ENCODE results near the gene IFT172.

GRCh38 chr2:27445615-27446014 lies 43.9 kb downstream of the IFT172 start:
- TF ChIP-seq ZNF274 (IDR thresholded peaks at IDR 0.05; ENCODE audit: low read depth, low read length) (no peak), CTCF (IDR thresholded peaks at IDR 0.05 in 2 of 3, conservative IDR thresholded peaks at IDR 0.05 in 1 of 3; ENCODE audit: borderline replicate concordance in 1 of 3, insufficient read depth in 1 of 3, low read depth in 2 of 3, low read length in 2 of 3) (no peak), EZH2 (IDR thresholded peaks at IDR 0.05) (no peak), POLR2AphosphoS5 (IDR thresholded peaks at IDR 0.05; ENCODE audit: low read depth, low read length) (no peak), FOSL1 (IDR thresholded peaks at IDR 0.05; ENCODE audit: low read depth) (no peak), JUND (IDR thresholded peaks at IDR 0.05) (no peak)

Measured in HCT116 (cell line).